ENCODE results near the gene ACSL1.

DNA sequence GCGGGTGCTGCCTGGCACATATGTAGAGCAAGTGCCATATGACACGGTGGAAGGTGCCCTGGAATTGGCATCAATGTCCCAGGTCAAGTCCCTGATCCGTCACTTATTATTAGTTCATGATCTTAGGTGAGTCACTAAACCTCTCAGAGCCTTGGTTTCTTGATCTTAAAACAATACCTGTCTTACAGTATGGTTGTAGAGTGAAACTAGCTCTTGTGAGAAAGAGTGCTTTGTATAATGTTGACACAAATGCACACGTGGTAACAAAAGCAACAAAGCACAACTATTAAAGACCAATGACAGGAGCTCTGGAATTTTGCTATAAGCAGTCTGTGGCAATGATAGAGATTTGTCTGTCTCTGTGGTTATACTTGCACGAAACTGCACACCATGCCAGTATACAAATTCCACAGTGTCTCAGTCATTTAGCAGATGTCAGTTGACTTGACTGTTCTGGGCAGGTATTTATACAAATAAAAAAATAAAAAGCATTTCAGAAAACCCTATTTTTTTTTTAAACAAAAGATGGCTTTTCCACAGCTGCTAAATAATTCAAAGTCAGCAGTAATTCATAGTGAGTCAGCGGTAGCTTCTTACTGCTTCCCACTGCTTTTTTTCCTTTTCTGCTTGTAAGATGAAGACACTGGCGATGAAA is 19.7 kb upstream of the ACSL1 start:
- TF ChIP-seq, protein P1, sequence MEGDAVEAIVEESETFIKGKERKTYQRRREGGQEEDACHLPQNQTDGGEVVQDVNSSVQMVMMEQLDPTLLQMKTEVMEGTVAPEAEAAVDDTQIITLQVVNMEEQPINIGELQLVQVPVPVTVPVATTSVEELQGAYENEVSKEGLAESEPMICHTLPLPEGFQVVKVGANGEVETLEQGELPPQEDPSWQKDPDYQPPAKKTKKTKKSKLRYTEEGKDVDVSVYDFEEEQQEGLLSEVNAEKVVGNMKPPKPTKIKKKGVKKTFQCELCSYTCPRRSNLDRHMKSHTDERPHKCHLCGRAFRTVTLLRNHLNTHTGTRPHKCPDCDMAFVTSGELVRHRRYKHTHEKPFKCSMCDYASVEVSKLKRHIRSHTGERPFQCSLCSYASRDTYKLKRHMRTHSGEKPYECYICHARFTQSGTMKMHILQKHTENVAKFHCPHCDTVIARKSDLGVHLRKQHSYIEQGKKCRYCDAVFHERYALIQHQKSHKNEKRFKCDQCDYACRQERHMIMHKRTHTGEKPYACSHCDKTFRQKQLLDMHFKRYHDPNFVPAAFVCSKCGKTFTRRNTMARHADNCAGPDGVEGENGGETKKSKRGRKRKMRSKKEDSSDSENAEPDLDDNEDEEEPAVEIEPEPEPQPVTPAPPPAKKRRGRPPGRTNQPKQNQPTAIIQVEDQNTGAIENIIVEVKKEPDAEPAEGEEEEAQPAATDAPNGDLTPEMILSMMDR (optimal IDR thresholded peaks at IDR 0.05 in 1 of 3, IDR thresholded peaks at IDR 0.05 in 1 of 3, conservative IDR thresholded peaks at IDR 0.05 in 1 of 3; ENCODE audit: extremely low read depth in 1 of 3, insufficient read depth in 2 of 3, low read length in 3 of 3): no peak
- no peak for TF ChIP-seq EZH2 (IDR thresholded peaks at IDR 0.05; ENCODE audit: low read length)

Measured in keratinocyte (primary cell).